Retinal pigment epithelial cell (primary cell): ENCODE measurements around the gene AGAP1.

ENCODE experiments used
- DNase-seq: peaks from one replicate; pipeline ENCODE4 v3.0.0-alpha.2; 2010; ENCODE audit warnings: low read depth
- H3K4me3 ChIP-seq: 2 replicates; pipeline ENCODE4 v1.5.1; 2011; ENCODE audit warnings: mild to moderate bottlenecking, low read length, control low read depth, moderate library complexity
- TF ChIP-seq, protein P1 (sequence below): conservative IDR thresholded peaks from 2 replicates; pipeline ENCODE4 v1.5.1; 2011; ENCODE audit warnings: low read depth, low read length, control low read depth, inconsistent platforms

AGAP1 gene

DNA sequence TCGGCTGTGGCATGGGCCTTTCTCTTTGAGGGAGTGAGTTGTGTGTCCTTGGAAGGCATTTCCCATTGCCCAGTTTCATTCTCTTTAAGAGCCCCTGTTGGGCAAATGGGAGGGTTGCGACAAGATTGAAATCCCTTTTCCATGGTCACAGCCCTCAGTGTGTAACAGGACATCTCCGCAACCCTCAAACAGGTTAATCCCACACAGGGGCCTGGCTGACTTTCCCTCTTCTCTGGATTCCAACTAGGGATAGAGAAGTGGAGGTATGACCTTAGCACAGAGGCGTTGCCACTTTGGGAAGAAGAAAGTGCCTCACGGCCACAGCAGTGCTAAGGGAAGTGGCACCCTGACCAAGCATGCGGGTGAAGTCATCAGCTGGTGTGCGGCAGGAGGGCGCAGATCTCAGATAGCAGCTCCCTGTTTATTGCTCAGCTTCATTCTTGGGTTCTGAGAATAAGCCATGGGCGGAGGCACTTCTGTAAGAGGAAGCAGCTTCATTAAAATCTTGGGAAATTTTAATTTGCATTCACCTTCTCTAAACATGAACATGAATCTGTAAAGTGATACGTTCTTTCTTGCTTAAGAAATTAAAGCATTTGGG is 417.9 kb downstream of the AGAP1 start:
- TF ChIP-seq, protein P1, sequence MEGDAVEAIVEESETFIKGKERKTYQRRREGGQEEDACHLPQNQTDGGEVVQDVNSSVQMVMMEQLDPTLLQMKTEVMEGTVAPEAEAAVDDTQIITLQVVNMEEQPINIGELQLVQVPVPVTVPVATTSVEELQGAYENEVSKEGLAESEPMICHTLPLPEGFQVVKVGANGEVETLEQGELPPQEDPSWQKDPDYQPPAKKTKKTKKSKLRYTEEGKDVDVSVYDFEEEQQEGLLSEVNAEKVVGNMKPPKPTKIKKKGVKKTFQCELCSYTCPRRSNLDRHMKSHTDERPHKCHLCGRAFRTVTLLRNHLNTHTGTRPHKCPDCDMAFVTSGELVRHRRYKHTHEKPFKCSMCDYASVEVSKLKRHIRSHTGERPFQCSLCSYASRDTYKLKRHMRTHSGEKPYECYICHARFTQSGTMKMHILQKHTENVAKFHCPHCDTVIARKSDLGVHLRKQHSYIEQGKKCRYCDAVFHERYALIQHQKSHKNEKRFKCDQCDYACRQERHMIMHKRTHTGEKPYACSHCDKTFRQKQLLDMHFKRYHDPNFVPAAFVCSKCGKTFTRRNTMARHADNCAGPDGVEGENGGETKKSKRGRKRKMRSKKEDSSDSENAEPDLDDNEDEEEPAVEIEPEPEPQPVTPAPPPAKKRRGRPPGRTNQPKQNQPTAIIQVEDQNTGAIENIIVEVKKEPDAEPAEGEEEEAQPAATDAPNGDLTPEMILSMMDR: no peak
- H3K4me3 ChIP-seq: no peak overlapping the region
- no peak for DNase-seq

DNA sequence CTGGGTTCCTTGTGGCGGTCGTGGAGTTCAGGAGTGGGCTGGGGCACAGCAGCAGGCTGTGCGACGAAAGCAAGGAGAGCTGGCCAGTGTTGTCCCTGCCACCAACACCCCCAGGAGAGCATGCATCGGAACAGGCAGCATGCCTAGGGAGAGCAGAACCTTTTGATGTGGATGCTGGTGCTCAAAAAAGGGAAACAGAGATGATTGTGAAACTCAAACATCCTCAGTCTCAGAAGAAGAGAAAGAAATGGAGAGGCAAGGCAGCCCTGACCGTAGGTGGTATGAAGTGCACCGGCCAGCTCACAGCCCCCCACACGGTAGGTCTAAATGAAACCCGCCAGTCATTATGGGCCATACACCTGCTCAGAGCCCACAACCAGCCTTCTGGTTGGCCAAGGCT is 420.9 kb downstream of the AGAP1 start:
- TF ChIP-seq, protein P1: no peak
- no peak for DNase-seq
- H3K4me3 ChIP-seq: no peak overlapping the region

DNA sequence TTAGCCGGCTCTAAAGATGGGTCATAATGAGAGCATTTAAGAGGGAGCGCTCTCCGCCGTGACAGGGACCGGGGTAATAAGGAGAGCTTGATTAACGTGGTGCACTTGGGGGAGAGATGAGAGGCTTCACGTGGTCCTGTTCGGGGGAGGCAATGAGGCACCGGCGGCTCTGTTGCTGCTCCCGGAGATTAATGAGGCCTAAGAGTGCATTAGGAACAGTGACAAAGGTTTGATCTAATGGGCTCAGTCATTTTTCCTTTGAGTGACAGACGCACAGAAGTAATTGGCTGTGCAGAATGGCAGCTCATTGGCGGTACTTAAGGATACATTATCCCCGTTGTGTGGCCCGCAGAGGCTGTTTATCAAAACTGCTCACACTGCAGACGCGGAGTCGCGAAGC is 423.7 kb downstream of the AGAP1 start:
- TF ChIP-seq, protein P1: no peak
- DNase-seq: no peak
- no peak overlapping the region for H3K4me3 ChIP-seq

DNA sequence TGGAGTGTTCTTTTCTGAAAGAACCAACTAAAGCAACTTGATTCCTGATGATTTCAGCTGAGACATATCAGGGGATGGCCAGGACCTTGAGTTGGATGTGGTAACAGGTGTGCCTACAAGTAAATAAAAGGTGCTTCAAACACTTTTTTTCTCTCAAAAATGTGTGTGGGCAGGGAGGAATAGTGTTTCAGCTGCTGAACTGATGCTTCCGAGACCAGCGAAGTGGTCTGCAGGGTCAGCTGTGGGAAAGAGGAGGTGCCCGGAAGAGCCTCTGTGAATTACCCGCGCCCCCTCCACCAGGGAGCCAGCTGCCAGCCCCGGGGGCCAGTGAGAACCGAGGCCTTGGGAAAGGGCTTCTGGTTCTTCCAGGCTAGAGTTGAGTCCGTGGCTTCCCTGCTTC is 425.0 kb downstream of the AGAP1 start:
- no peak for DNase-seq
- TF ChIP-seq, protein P1: no peak
- no peak overlapping the region for H3K4me3 ChIP-seq

DNA sequence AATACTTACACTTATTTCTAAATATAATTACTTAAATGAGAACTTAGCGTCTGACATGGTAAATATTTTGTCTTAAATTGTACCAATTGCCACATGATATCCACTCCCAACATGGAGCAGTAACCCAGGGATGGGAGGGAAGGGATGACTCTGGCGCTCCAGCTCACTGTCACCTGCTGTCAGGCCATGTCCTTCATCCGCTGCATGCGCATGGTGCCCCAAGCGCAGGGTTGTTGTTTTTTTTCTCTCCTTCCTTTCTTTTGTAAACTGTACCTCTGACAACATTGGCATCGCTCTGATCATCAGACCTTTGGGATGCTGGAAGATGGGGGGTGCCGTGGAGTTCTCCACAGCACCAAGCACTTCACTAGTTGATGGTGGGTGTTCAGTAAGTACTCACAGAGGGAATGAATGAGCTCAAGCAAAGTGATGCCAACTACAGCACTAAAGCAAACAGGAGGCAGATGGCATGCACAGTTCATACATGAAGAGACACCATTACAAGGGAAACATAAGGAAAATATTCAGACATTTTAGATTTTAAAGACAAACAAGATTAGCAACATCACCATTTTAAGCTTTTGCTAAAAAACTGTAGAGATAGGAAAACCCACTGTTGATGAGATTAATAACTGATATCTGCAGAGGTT is 426.5 kb downstream of the AGAP1 start:
- no peak overlapping the region for H3K4me3 ChIP-seq
- no peak for DNase-seq
- TF ChIP-seq, protein P1: no peak

DNA sequence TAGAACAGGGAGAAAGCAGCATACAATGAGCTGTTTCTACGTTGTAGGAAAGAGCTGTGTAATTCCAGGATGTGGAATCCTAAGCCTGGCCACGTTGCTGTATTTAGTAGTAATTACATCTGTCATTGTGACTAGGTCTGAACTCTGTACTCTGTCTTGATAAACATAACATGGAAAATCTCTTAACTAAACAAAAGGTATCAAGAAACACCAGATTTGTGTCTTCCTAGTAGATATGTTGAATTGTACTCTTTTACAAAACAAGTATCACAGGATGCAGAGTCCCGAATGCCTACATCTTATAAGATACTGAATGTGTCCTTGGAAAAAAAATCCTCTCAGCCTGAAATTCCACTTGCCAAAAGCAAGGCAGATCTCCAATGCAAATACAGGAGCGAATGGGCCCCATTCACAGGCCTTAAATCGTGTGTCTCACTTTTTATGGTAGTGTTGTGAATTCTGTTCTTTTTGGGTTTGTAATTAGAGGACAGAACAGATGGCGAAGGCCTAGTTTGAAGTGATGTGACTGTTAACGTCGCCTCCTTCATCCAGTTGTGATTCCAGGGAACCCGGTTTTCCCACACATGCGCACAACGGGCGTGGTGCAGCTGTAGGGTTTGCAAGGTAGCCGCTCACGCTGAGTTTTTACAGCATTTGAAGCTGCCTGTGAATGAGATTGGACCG is 427.8 kb downstream of the AGAP1 start:
- TF ChIP-seq, protein P1: no peak
- no peak for DNase-seq
- no peak overlapping the region for H3K4me3 ChIP-seq

DNA sequence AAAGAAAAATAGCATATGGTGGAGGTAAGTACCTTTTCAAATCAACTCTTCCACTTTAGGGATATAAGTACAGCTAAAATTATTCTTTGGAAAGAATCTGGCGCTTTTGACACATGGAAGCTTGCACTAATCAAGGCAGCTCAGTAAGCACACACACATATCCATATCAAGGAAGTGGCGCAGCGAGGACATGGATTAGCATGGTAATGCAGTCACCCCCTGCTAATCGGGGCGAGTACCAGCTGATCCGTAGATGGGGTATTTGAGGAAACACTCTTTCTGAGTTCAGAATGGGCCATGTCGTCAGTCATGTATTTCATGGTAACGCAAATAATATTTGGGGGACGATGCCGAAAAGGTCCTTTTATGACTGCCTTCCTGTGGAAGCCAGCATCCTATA is 429.0 kb downstream of the AGAP1 start:
- TF ChIP-seq, protein P1: no peak
- no peak for DNase-seq
- H3K4me3 ChIP-seq: no peak overlapping the region
